HepG2 (cell line): ENCODE data around the gene SRCIN1. TPM values are rescaled to one million over a fixed set of nuclear protein-coding genes. Genes with fewer than 3 reads are reported as not detected.

Source experiments
- ARID5B ChIP-seq: IDR thresholded peaks from 2 replicates; pipeline ENCODE4 v1.4.0; 2020; ENCODE audit warnings: mild to moderate bottlenecking, missing genetic modification reagents
- BRCA1 ChIP-seq: sonication (generic); formaldehyde crosslinking; IDR thresholded peaks from 2 replicates; pipeline ENCODE4 v1.4.0; 2020; ENCODE audit warnings: missing genetic modification reagents
- EHMT2 ChIP-seq: fragments of 200-600 bp; sonication (generic); IDR thresholded peaks from 2 replicates; pipeline ENCODE4 v1.7.0; 2017; ENCODE audit warnings: antibody characterized with exemption, low read depth, low read length, borderline replicate concordance
- HOXA9 ChIP-seq: sonication (generic); formaldehyde crosslinking; IDR thresholded peaks from 2 replicates; pipeline ENCODE4 v1.8.1; 2022; ENCODE audit warnings: missing genetic modification reagents, mild to moderate bottlenecking, moderate library complexity, borderline replicate concordance
- IRX3 ChIP-seq: sonication (generic); formaldehyde crosslinking; IDR thresholded peaks from 2 replicates; pipeline ENCODE4 v1.8.1; 2023; ENCODE audit warnings: mild to moderate bottlenecking, low read depth, missing genetic modification reagents, borderline replicate concordance
- ONECUT2 ChIP-seq: sonication (generic); formaldehyde crosslinking; IDR thresholded peaks from 2 replicates; pipeline ENCODE4 v1.4.0; 2020; ENCODE audit warnings: missing genetic modification reagents
- POLR2G ChIP-seq: fragments of 200-400 bp; formaldehyde crosslinking; IDR thresholded peaks from 2 replicates; pipeline ENCODE4 v1.6.1; 2018; ENCODE audit warnings: mild to moderate bottlenecking, low read depth, low read length, moderate library complexity
- RFX1 ChIP-seq: fragments of 450-650 bp; IDR thresholded peaks from 2 replicates; pipeline ENCODE4 v1.6.1; 2017
- SAP130 ChIP-seq: IDR thresholded peaks from 2 replicates; pipeline ENCODE4 v1.6.1; 2016; ENCODE audit warnings: low read depth
- THRA ChIP-seq: sonication (generic); formaldehyde crosslinking; IDR thresholded peaks from 2 replicates; pipeline ENCODE4 v1.4.0; 2020; ENCODE audit warnings: missing genetic modification reagents, borderline replicate concordance
- TP53 ChIP-seq: sonication (generic); formaldehyde crosslinking; conservative IDR thresholded peaks from 2 replicates; pipeline ENCODE4 v1.4.0; 2020; ENCODE audit warnings: missing genetic modification reagents
- ZBTB49 ChIP-seq: sonication (generic); formaldehyde crosslinking; IDR thresholded peaks from 2 replicates; pipeline ENCODE4 v1.4.0; 2020; ENCODE audit warnings: missing genetic modification reagents, borderline replicate concordance
- ZNF407 ChIP-seq: sonication (generic); formaldehyde crosslinking; IDR thresholded peaks from one replicate; pipeline ENCODE4 v1.5.1; 2020; ENCODE audit warnings: mild to moderate bottlenecking, missing genetic modification reagents; ENCODE audit errors: not compliant biosample characterization
- ZNF572 ChIP-seq: sonication (generic); formaldehyde crosslinking; IDR thresholded peaks from 2 replicates; pipeline ENCODE4 v1.5.1; 2020; ENCODE audit warnings: mild to moderate bottlenecking, missing genetic modification reagents
- ZNF878 ChIP-seq: sonication (generic); formaldehyde crosslinking; IDR thresholded peaks from 2 replicates; pipeline ENCODE4 v1.8.1; 2023; ENCODE audit warnings: mild to moderate bottlenecking, missing genetic modification reagents, moderate library complexity
- polyA plus RNA-seq, 8 experiments: library from polyadenylated mRNA; depleted of rRNA in 3 of 8; stranded (reverse) in 7 of 8; unstranded in 1 of 8; fragments of >200 nt; fragmentation: Illumina TruSeq in 4 of 8; extraction: Trizol in 4 of 8; gene quantifications; 2 replicates each; pipeline versions ENCODE4 v1.2.1 to v1.2.3, GENCODE V29; 2011 to 2016; ENCODE audit warnings: low read depth in 4 of 8, missing spikeins in 1 of 8, mixed read lengths in 1 of 8; ENCODE audit not compliant: insufficient read depth in 1 of 8
- total RNA-seq, 5 experiments: library from RNA; depleted of rRNA; stranded (reverse); fragments of >200 nt; fragmentation: Illumina TruSeq; extraction: Trizol; gene quantifications; 2 replicates each; pipeline ENCODE4 v1.2.3, GENCODE V29; 2016; ENCODE audit warnings: low read depth in 1 of 5

The SRCIN1 gene
- total and polyA plus RNA-seq, 2 of the 13 experiments (the other 11 are each of a cell fraction or from before 2014, with no cell fraction given): 1.2 to 9.6 TPM

- TF ChIP-seq ZNF407 (CRISPR knock-in tag) (peak; percentile 60), ZBTB49 (no peak), EHMT2 (no peak), POLR2G (no peak), THRA (CRISPR knock-in tag) (peak; percentile 91), BRCA1 (CRISPR knock-in tag) (no peak), RFX1 (peak; percentile 70), ARID5B (CRISPR knock-in tag) (no peak), IRX3 (no peak), HOXA9 (no peak), ZNF878 (no peak), ZNF572 (CRISPR knock-in tag) (no peak), TP53 (CRISPR knock-in tag) (no peak), ONECUT2 (no peak), SAP130 (CRISPR knock-in tag) (0 out of 2 replicates have a peak, but pooled peaks have one; percentile 54)
These were observed 25.8 kb downstream of the SRCIN1 start (continued) for GRCh38 chr17:38579934-38580333.
